GM19452 (cell line): ENCODE results near the gene GFRA1.

Experiments
- ATAC-seq: cut with Tn5 transposase; IDR thresholded peaks from one replicate; pipeline ENCODE4 v1.9.1; 2021; ENCODE audit not compliant: unreplicated experiment

GFRA1 gene, protein sequence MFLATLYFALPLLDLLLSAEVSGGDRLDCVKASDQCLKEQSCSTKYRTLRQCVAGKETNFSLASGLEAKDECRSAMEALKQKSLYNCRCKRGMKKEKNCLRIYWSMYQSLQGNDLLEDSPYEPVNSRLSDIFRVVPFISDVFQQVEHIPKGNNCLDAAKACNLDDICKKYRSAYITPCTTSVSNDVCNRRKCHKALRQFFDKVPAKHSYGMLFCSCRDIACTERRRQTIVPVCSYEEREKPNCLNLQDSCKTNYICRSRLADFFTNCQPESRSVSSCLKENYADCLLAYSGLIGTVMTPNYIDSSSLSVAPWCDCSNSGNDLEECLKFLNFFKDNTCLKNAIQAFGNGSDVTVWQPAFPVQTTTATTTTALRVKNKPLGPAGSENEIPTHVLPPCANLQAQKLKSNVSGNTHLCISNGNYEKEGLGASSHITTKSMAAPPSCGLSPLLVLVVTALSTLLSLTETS

DNA sequence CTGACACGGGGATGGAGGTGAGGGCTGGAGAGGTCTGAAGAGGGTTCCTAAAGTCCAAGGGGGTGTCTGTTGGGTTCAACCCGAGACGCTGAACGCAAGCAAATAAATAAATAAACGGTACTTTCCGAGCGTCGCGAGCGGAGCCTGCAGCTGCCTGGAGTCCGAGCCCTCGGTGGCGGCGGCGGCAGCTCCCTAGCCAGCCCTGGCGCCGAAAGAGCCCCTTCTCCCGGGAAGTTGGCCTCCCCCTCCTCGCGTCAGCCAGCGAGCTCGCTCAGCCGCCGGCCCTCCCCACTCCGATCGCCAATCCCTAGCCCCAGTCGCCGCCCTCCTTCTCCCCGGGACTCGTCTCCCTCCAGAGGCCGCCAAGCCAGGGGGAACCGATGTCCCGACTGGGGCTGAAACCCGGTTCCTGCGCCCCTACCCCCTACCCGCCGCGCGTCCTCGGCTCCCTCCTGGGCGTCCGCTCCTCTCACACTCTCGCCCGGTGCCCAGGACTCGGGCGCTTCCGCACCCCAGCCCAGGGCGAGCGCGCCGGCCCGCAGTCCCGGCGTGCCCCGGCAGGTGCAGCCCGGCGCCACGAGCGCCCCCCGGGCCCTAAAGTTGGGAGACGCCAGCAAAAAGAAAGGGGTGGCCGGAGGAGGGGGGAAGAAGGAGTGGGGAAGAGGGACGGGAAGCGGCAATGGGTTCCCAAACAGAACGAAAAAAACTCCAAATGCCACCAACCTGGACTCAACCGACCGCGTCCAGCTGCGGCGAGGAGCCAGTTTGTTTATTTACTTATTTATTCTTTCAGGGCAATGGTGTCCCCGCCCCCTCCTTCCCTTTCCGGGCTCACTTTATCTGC is at the start of gene GFRA1:
GFRA1 (minus strand) TSS at position 767 of the 844 bp plus-strand sequence. CDS start 1,177 bp downstream, outside the sequence.
- ATAC-seq, result no peak

DNA sequence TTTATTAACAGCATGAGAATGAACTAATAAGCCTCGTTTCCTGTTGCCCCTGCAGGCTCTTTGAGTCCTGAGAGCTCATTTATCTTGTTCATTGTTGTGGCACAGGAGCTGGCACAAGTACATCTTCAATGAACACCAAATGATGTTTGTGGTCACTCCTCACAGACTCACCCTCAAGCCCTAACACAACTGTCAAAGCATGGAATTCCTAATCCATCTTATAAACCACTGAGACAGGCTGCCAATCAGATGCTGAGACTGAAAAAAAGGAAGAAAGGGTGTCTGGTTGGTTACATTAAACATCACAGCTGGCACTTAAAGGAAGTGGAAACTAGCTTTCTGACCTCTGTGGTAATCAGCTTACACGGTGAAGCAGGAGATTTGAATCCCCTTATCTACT is 43.5 kb upstream of the GFRA1 start:
- no peak for ATAC-seq

DNA sequence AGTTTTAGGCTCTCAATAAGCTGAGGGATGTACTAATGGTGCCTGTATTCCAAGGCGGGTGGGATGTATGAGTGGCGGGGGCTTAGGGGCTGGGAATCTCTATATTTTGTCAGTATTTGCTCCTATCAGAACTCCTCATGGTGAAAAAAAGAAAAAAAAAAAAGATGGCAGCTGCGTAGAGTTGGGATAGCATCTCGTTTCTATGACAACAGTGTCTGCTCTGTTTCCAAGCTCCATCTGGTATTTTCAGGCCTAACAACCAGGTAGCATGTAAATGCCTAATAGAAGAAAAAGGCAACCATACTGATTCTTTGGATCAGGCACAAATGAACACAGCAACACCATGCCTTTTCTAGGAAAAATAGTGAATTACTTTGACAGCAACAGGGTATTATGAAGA is 39.5 kb upstream of the GFRA1 start:
- no peak for ATAC-seq

DNA sequence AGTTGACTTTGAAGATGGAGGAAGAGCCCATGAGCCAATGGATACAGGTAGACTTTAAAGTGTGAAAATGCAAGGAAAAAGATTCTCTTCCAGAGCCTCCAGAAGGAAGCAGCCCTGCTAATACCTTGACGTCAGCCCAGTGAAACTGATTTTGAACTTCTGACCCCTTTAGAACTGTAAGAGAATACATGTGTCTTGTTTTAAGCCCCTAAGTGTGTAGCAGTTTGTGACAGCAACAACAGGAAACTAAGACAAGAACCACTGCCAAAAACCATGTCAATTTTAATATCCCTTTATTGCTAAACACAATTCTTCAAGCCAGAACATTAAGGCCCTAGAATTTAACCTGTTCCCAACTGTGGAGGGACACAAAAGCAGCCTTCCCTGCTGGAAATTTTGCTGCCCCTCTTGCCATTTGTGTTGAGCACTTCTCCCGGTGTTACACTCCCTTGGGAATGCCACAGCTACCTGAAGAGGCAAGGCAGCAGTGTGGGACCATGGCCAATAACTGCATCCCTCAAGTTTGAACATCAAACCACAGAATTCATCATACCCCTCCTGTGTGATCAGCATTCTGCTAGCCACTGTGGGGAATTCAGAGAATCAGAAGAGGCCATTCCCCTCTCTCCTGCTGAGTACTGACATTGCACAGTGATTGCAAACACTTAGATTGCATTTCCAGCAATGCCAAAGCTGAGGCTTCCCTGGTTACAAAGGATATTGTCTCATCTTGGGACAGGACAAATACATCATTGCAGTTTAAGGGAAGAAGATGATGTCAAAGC is 38.9 kb upstream of the GFRA1 start:
- ATAC-seq, result no peak

DNA sequence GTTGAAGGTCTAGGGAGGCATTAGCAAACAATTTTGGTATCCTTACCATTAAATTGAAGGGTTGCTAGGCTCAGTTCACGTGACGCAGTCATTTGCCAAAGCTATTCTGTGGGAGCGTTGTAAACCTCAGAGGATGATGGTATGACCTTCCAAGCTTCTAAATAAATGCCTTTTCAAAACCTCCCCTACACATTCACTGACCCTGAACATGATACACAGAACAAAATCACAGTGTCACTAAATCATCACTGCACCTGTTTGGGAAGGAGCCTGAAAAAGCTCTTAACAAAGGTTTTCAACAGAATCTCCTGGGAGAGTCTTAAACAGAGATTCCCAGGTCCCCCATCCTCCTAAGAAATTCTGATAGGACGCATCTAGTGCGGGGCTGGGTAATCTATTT is 38.0 kb upstream of the GFRA1 start:
- no peak for ATAC-seq

DNA sequence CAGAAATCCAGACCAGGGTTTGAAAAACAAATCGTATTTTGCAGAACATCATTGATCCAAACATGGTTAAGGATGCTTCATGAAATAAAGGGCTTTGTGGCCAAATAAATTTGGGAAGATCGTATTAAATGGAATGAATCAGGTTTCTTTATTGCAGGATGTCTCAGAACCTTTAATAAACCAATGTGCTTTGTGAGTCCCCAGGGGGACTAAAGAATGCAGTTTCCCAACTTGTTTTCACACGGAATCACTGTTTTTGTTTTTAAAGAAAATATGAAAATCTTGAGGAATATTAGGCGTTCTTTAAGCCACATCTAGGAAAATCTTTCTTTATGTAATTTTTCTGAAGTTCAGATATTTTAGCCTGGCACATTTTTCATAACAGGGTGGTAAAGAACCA is 34.4 kb upstream of the GFRA1 start:
- no peak for ATAC-seq

DNA sequence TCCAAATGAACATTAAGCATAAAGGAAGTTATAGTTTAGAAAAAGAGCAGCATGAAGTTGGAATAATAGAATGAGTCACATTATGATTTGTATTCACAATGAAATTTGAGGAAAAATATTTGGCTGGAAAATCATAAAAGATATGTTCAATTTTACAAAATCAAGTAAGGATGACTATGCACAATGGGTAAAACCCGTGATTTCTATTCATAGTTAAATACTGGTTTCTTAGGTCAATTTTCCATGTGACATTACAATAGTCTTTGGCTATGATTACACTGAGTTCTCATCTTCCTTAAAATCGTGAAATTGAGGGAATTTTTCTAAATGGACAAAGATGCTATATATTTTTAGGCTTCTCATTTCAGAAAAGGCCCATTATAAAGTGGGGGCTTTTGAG is 33.8 kb upstream of the GFRA1 start:
- ATAC-seq, result no peak

DNA sequence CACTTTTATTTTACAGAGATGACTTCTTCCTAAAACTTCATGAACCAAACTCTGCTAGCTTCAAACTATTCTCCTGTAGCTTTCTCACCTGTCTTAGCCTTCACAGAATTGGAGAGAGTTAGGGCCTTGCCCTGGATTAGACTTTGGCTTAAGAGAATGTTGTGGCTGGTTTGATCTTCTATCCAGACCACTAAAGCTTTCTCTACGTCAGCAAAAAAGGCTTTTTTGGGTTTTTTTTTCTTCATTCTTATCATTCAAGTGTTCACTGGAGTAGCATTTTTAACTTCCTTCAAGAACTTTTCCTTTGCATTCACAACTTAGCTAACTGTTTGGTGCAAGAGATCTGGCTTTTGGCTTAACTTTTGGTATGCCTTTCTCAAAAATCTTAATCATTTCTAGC is 31.9 kb upstream of the GFRA1 start:
- no peak for ATAC-seq

DNA sequence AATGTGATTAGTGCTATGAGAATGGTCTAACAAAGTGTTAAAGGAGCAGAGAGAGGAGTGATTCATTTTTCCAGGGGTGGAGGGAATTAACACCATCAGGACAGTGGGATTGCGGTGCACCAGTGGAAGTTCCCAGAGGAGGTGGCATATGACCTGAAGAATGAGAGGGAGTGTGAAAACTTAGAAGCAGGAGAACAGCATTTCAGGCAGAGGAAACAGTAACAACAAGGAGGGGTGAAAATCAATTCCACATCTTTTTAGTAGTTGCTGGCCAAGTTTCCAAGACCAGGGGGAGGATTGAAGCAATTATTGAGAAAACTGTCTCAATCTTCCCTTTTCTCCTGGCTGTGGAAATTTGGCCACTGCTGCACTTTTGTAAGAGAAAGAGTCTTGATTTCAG is 27.5 kb upstream of the GFRA1 start:
- no peak for ATAC-seq

DNA sequence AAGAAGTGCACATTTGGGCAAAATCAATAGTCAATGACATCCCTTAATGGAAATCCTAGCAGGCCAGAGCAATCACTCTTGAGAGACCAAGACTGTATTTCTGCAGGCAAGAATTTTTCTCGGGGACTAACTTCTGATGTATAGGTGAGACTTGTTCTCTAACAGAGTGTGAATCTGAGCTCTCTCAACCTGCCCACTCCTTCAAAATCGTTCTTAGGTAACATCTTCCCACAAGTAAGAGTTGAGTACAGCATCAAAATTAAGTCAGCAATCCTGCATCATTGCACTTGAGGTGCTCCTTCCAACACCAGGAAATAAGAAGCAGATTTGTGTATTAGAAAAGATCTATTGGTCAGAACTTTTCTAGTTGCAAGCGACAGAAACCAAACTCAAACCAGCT is 25.6 kb upstream of the GFRA1 start:
- no peak for ATAC-seq

DNA sequence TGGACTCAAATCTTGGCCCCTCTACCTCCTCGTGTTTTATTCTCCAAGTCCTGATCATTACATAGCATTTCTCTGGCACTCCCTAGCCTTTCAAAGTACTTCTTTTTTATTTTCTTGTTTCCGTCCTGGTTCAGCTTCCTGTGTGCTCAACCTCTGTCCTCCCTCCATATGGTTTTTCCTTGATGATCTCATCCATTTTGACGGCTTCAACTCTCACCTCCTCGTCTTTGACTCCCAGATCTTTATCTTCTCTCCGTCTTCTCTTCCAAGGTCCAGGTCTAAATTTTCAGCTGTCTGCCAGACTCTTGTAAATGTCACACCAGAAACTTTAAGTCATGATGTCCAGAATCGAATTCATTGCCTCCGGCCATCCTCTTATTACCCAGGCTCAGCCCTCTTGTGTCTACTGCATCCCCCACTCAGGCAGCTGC is 23.3 kb upstream of the GFRA1 start:
- no peak for ATAC-seq

DNA sequence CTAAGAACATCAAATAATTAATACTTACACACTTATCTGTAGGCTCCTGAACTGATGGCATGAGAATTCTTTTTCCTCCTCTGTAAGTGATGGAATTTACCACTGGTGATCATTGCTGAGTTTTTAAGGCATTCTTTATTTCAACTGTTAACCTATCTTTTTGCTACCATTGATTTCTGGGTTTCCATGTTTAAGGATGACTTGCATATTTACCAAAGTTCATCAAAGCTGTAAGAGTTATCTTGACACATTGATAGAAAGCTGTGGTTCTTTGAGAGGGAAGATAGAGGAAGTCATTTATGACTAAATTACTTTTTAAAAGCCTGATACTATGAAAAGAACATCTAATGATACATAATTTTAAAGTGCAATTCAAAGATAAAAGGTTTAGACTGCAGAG is 19.5 kb upstream of the GFRA1 start:
- ATAC-seq, result no peak

DNA sequence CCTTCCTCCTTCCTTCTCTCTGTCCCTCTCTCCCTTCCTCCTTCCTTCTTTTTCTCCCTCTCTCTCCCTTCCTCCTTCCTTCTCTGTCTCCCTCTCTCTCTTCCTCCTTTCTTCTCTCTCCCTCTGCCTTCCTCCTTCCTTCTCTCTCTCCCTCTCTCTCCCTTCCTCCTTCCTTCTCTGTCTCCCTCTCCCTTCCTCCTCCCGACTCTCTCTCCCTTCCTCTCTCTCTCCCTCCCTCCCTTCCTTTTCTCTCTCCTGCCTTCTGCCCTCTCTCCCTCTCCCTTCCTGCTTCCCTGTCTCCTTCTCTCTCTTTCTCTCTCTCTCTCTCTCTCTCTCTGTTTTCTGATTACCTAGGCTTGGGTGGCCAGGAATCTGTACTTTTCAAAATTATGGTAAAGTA is 16.6 kb upstream of the GFRA1 start:
- no peak for ATAC-seq

DNA sequence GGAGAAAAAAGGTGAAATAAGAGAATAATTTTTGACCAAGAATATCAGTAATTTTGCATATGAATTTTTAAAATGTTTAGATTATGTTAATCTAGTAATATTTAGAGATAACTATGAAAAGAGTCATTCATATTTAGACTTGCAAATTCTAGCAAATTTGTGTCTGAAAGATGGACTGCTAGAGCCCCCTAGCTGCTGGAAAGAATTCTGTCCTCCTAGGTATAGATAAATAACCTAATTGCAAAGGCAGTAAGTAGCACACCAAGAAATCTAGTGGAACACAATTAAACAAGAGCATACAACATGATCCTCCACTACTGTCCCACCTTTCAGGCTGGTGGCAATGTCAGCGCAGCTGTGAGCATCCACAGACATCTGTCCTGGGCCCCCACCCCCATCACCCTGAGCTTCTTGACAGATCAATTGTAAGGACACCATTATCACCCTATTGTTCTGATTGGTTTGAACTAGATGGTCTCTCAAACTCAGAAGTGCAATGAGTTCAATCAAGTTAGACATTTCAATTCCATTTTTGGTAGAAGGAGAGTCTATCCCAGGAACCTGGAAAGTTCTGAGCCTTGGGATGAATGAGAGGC is 15.0 kb upstream of the GFRA1 start:
- ATAC-seq, result no peak

DNA sequence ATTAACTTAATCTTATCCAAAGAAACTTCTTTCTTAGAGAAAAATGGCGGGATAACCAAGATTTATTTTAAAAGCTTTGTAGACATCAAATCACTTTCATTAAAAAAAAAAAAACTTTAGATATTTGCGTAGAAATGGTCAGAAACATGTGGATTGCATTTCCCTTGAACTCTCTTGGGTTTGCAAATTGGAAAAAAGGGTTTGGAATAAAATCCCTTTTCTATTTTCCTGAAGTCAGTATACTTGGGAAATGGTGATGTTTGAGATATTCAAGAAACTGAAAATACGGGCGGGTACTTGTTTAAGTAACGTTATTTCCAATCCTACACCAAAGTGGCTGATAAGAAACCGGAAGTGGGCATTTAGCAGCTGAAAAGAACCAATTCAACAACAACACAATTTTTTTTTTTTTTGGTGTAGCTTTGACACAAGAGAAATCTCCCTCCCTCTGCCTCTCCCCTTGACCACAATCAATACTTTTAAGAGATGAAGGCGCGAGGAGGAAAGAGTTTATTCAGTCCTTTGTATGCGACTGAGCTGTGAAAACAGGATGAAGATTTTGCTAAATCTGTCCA is 13.7 kb upstream of the GFRA1 start:
- no peak for ATAC-seq

DNA sequence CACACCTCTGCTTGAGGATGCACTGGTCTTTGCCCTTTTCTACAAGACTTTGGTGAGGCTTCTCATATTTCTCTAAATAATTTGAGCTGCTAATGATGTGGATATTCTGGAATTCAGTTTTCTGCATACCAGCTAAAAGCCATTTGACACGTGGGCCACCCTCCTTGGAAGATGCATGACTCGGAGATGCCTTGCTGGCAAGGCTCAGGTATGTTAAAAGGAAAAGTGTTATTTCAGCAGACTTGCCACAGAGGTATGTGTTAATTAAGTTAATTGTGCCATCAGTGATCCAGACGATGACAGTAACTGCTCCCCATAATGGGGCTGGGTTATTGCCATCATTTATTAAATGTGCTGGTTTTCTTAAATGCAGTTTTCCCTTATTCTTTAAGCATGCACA is 8.8 kb upstream of the GFRA1 start:
- no peak for ATAC-seq

DNA sequence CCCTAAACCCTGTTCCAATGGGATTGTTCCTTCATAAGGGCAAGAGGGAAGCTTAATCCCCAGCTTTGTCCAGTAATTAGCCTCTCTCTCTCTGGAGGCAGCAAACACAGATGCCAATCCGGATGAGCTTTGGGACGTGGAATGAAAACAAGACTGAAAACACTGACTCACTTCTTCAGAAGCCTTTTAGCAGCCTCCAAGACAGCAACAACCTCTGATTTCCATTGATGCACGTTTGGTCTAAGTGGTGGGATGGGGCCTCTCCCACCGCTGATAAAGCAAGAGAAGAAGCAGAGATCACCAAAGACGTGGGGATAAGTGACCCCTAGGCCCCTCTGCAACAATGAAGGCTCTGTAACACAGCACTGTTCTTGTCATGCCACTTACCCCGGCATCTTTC is 5.8 kb upstream of the GFRA1 start:
- ATAC-seq, result no peak

DNA sequence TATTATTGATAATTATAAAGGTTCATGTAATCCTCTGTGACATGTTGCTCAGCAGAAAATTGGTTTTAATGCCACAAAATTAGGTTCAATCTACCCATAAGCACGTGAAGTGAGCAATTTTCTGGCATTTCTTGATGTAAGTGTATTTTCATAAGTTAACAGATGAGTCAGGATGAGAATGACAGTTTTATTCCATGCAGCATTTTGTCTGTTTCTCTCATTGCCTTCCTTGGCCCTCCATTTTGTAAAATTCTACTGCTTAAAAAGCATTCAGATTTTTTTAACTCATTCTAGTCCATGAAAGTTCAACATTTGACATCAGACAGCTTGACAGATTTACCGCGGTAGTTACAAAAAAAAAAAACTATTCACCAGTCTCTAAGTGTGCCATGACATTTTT is 4.0 kb upstream of the GFRA1 start:
- ATAC-seq, result no peak

DNA sequence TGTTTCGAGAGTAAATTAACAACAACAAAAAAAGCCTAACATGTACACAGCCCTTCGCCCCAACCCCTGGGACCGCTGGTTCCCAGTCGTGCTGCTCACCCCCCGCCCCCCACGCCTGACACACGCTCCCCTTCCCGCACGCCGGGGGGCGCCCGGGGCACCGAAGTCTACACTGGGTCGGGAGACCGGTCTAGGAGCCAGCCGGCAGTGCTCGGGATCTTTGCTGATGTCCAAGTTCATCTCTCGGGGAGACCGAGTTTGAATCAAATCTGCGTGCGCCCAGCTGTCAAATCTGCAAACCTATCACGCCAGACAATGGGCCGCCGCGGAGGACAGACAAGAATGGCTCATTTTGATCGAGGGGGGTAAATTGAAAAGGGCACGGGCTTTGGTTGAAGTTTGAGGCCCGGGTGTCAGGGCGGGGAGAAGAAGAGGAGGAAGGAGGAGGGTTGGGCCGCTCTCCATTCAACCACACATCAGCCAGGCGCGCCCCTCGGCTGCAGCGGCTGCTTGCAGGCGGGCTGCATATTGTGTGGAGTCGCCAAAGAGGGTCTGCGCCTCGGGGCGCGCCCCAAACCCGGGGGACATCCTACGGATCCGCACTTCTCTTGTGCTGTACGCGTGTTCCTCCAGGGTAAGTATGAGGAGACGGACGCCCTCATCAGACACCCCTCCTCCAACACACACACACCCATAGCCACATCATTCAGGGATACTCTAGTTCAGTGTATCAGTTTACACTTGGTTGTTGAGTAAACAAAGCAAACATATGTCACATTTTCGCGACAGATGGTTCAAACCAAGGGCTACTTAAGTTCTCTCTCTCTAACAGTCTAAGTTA is 1.3 kb upstream of the GFRA1 start:
- no peak for ATAC-seq
